Measurements from ENCODE around the gene PRLHR.

Gene PRLHR

GRCh38 chr10:118551535-118552100, 43.8 kb downstream of the PRLHR start:
- DNase-seq: no peak

GRCh38 chr10:118547282-118547681, 48.2 kb downstream of the PRLHR start:
- DNase-seq: no peak

GRCh38 chr10:118546479-118546878, 49.0 kb downstream of the PRLHR start:
- DNase-seq: no peak

- DNase-seq: no peak
Measured at GRCh38 chr10:118545381-118545780, 50.1 kb downstream of the PRLHR start.

- DNase-seq: no peak
Measured at GRCh38 chr10:118544401-118544948, 51.0 kb downstream of the PRLHR start.

- DNase-seq: no peak
Measured at GRCh38 chr10:118543714-118544400, 51.6 kb downstream of the PRLHR start.

GRCh38 chr10:118542745-118543144, 52.7 kb downstream of the PRLHR start:
- DNase-seq: no peak

- DNase-seq: no peak
Measured at GRCh38 chr10:118542205-118542604, 53.2 kb downstream of the PRLHR start.

GRCh38 chr10:118541718-118542117, 53.7 kb downstream of the PRLHR start:
- no peak for DNase-seq

Data from activated CD4-positive, CD25-positive, alpha-beta regulatory T cell treated with anti-CD3 and anti-CD28 coated beads, Interleukin-2, amount 50 U/mL, for 72 hours (primary cell).